IMR-90 (cell line): ENCODE measurements around the gene IGF2R. TPM values are rescaled to one million over a fixed set of nuclear protein-coding genes. Genes with fewer than 3 reads are reported as not detected.

Source experiments
- ATAC-seq: fragments of 200-7000 bp; cut with Tn5 transposase; 2 replicates; pipeline ENCODE4 v1.9.1; 2020; ENCODE audit warnings: low read depth, mild to moderate bottlenecking, moderate library complexity
- BruUV-seq: library from RNA; stranded (reverse); fragments of 400-500 nt; replicated peaks from 2 replicates; lab custom pipeline; 2021; lab: Mats Ljungman, UMichigan
- CTCF ChIA-PET: fragments of 300-600 bp; formaldehyde crosslinking; extraction: SDS; loops from one replicate; lab custom pipeline; 2021; ENCODE audit warnings: antibody characterized with exemption; lab: Yijun Ruan, JAX
- POLR2A ChIA-PET: fragments of 300-600 bp; sonication (Branson Sonifier 250); formaldehyde crosslinking; loops from one replicate; lab custom pipeline; 2022; ENCODE audit warnings: antibody characterized with exemption; ENCODE audit not compliant: unreplicated experiment; lab: Charles Lee
- DNase-seq: peaks from one replicate; pipeline ENCODE4 v3.0.0; 2013
- H2AFZ ChIP-seq: replicated peaks from 2 replicates; pipeline ENCODE3; 2013; ENCODE audit warnings: low read length, mild to moderate bottlenecking; ENCODE audit not compliant: poor library complexity
- H2AK5ac ChIP-seq: 2 replicates; pipeline ENCODE4 v1.6.1; 2013; ENCODE audit warnings: low read depth, low read length, inconsistent platforms
- H2AK9ac ChIP-seq: replicated peaks from 2 replicates; pipeline ENCODE3; 2013; ENCODE audit warnings: mild to moderate bottlenecking, low read depth, low read length, moderate library complexity; ENCODE audit not compliant: poor library complexity
- H2BK120ac ChIP-seq: 2 replicates; pipeline ENCODE4 v1.6.1; 2013; ENCODE audit warnings: low read depth, low read length, inconsistent platforms
- H2BK15ac ChIP-seq: 3 replicates; pipeline ENCODE4 v1.6.1; 2013; ENCODE audit warnings: low read depth, low read length, inconsistent platforms
- H2BK20ac ChIP-seq: 2 replicates; pipeline ENCODE4 v1.6.1; 2013; ENCODE audit warnings: low read depth, mild to moderate bottlenecking, inconsistent platforms, low read length, moderate library complexity
- H2BK5ac ChIP-seq: 2 replicates; pipeline ENCODE4 v1.6.1; 2013; ENCODE audit warnings: mild to moderate bottlenecking, low read depth, low read length, inconsistent platforms; ENCODE audit not compliant: poor library complexity, severe bottlenecking
- H3K14ac ChIP-seq: replicated peaks from 2 replicates; pipeline ENCODE4 v1.6.1; 2013; ENCODE audit warnings: low read depth, low read length, inconsistent platforms
- H3K18ac ChIP-seq: 2 replicates; pipeline ENCODE4 v1.6.1; 2013; ENCODE audit warnings: low read depth, low read length, control low read depth
- H3K23ac ChIP-seq: 2 replicates; pipeline ENCODE4 v1.6.1; 2013; ENCODE audit warnings: low read depth, low read length, inconsistent platforms
- H3K27ac ChIP-seq: 2 replicates; pipeline ENCODE4 v1.5.1; 2013; ENCODE audit warnings: mild to moderate bottlenecking, control low read depth, low read length; ENCODE audit not compliant: insufficient read depth
- H3K27me3 ChIP-seq: 2 replicates; pipeline ENCODE4 v1.6.1; 2013; ENCODE audit warnings: low read length; ENCODE audit not compliant: control insufficient read depth, insufficient read depth
- H3K36me3 ChIP-seq: 2 replicates; pipeline ENCODE4 v1.6.1; 2013; ENCODE audit warnings: low read length, mixed read lengths; ENCODE audit not compliant: control insufficient read depth, insufficient read depth
- H3K4ac ChIP-seq: 2 replicates; pipeline ENCODE4 v1.6.1; 2013; ENCODE audit warnings: low read depth, low read length, inconsistent platforms
- H3K4me1 ChIP-seq: 2 replicates; pipeline ENCODE4 v1.6.1; 2013; ENCODE audit warnings: low read length, mixed read lengths; ENCODE audit not compliant: control insufficient read depth, insufficient read depth
- H3K4me2 ChIP-seq: 2 replicates; pipeline ENCODE4 v1.6.1; 2013; ENCODE audit warnings: low read depth, mild to moderate bottlenecking, control low read depth, low read length, moderate library complexity
- H3K4me3 ChIP-seq: 2 replicates; pipeline ENCODE4 v1.5.1; 2013; ENCODE audit warnings: low read depth, mild to moderate bottlenecking, control low read depth, low read length, moderate library complexity; ENCODE audit not compliant: insufficient read depth
- H3K56ac ChIP-seq: 2 replicates; pipeline ENCODE4 v1.6.1; 2013; ENCODE audit warnings: low read length, inconsistent platforms; ENCODE audit not compliant: insufficient read depth; ENCODE audit errors: extremely low read depth
- H3K79me1 ChIP-seq, 2 experiments: 2 replicates each; pipeline ENCODE4 v1.6.1; 2013; ENCODE audit warnings: low read length in 2 of 2, inconsistent platforms in 1 of 2, low read depth in 1 of 2
- H3K9ac ChIP-seq: 2 replicates; pipeline ENCODE4 v1.6.1; 2013; ENCODE audit warnings: low read depth, low read length, control low read depth
- H3K9me1 ChIP-seq: 2 replicates; pipeline ENCODE4 v1.6.1; 2013; ENCODE audit warnings: low read length, inconsistent platforms; ENCODE audit not compliant: insufficient read depth
- H3K9me3 ChIP-seq: 2 replicates; pipeline ENCODE4 v1.6.1; 2013; ENCODE audit warnings: low read length; ENCODE audit not compliant: control insufficient read depth, insufficient read depth
- H4K20me1 ChIP-seq: 2 replicates; pipeline ENCODE4 v1.6.1; 2013; ENCODE audit warnings: low read length, inconsistent platforms; ENCODE audit not compliant: insufficient read depth
- H4K5ac ChIP-seq: 2 replicates; pipeline ENCODE4 v1.6.1; 2013; ENCODE audit warnings: mild to moderate bottlenecking, low read depth, low read length, control low read depth
- H4K8ac ChIP-seq, 2 experiments: 2 replicates each; pipeline ENCODE4 v1.6.1; 2013; ENCODE audit warnings: low read depth in 2 of 2, low read length in 2 of 2, control low read depth in 1 of 2, inconsistent platforms in 1 of 2
- H4K91ac ChIP-seq: 2 replicates; pipeline ENCODE4 v1.6.1; 2013; ENCODE audit warnings: low read depth, low read length, inconsistent platforms; ENCODE audit not compliant: insufficient read depth
- BHLHE40 ChIP-seq: fragments of 150-350 bp; IDR thresholded peaks from 2 replicates; pipeline ENCODE4 v1.6.1; 2016; ENCODE audit warnings: mild to moderate bottlenecking, low read depth, low read length
- CEBPB ChIP-seq: IDR thresholded peaks from 2 replicates; pipeline ENCODE4 v1.6.1; 2012; ENCODE audit warnings: low read depth, low read length, improper control_type of control experiment
- CHD1 ChIP-seq: IDR thresholded peaks from 2 replicates; pipeline ENCODE4 v1.6.1; 2012; ENCODE audit warnings: low read depth, low read length, improper control_type of control experiment
- CTCF ChIP-seq: conservative IDR thresholded peaks from 2 replicates; pipeline ENCODE4 v1.5.1; 2012; ENCODE audit warnings: mild to moderate bottlenecking, low read depth, low read length, improper control_type of control experiment
- ELK1 ChIP-seq: fragments of 150-350 bp; IDR thresholded peaks from 2 replicates; pipeline ENCODE4 v1.6.1; 2016; ENCODE audit warnings: low read depth, mild to moderate bottlenecking, low read length, moderate library complexity, borderline replicate concordance
- FOS ChIP-seq: fragments of 150-350 bp; IDR thresholded peaks from 2 replicates; pipeline ENCODE4 v1.6.1; 2016; ENCODE audit warnings: low read depth, low read length
- MAFK ChIP-seq: IDR thresholded peaks from 2 replicates; pipeline ENCODE4 v1.6.1; 2012; ENCODE audit warnings: low read depth, low read length, improper control_type of control experiment
- MAZ ChIP-seq: IDR thresholded peaks from 2 replicates; pipeline ENCODE4 v1.6.1; 2012; ENCODE audit warnings: low read depth, mild to moderate bottlenecking, low read length, improper control_type of control experiment, moderate library complexity, borderline replicate concordance
- MXI1 ChIP-seq: IDR thresholded peaks from 2 replicates; pipeline ENCODE4 v1.6.1; 2012; ENCODE audit warnings: low read depth, mild to moderate bottlenecking, low read length, moderate library complexity, borderline replicate concordance
- NFE2L2 ChIP-seq: fragments of 150-350 bp; IDR thresholded peaks from 2 replicates; pipeline ENCODE4 v1.6.1; 2016; ENCODE audit warnings: low read depth, mild to moderate bottlenecking, low read length
- POLR2A ChIP-seq: IDR thresholded peaks from 2 replicates; pipeline ENCODE4 v1.6.1; 2012; ENCODE audit warnings: mild to moderate bottlenecking, low read depth, low read length
- RAD21 ChIP-seq: IDR thresholded peaks from 2 replicates; pipeline ENCODE4 v1.6.1; 2012; ENCODE audit warnings: low read length, improper control_type of control experiment
- RCOR1 ChIP-seq: IDR thresholded peaks from 2 replicates; pipeline ENCODE4 v1.6.1; 2012; ENCODE audit warnings: mild to moderate bottlenecking, low read length, improper control_type of control experiment; ENCODE audit not compliant: insufficient replicate concordance
- RFX5 ChIP-seq: IDR thresholded peaks from 2 replicates; pipeline ENCODE4 v1.8.0; 2012; ENCODE audit warnings: low read depth, mild to moderate bottlenecking, low read length, moderate library complexity
- SMC3 ChIP-seq: fragments of 150-350 bp; IDR thresholded peaks from 2 replicates; pipeline ENCODE4 v1.6.1; 2016; ENCODE audit warnings: low read depth, mild to moderate bottlenecking, antibody characterized with exemption, low read length, moderate library complexity
- USF2 ChIP-seq: fragments of 150-350 bp; IDR thresholded peaks from 2 replicates; pipeline ENCODE4 v1.6.1; 2017; ENCODE audit warnings: mild to moderate bottlenecking, antibody characterized with exemption, low read length, low read depth
- WGBS, 2 experiments: methylation state at CpG; one replicate each; pipeline versions ENCODE4 v1.1.5 to v1.1.7; 2013; ENCODE audit warnings: missing lambda C conversion rate in 2 of 2; ENCODE audit not compliant: insufficient read length in 1 of 2; ENCODE audit errors: extremely low coverage in 2 of 2; 5-methylcytosine and 5-hydroxymethylcytosine counted together
- dilution Hi-C: fragments of 300-500 bp; cut with HindIII; formaldehyde crosslinking; loops from one replicate; pipeline ENCODE4 v1.14.3; 2018; ENCODE audit warnings: low sequenced_read_pairs; ENCODE audit not compliant: unreplicated experiment
- in situ Hi-C: fragments of 300-500 bp; cut with MboI; formaldehyde crosslinking; loops from 3 replicates; pipeline ENCODE4 v1.14.3; 2019; ENCODE audit warnings: low sequenced_read_pairs, inconsistent platforms, mixed read lengths
- intact Hi-C: fragments of 100-400 bp; cut with micrococcal nuclease; formaldehyde crosslinking; loops from 2 replicates; pipeline ENCODE4 v1.10.0; 2022
- polyA plus RNA-seq, 3 experiments: library from polyadenylated mRNA; depleted of rRNA; stranded (reverse); fragments of >200 nt; gene quantifications; 2 replicates each; pipeline ENCODE4 v1.2.3, GENCODE V29; 2012; ENCODE audit warnings: low replicate concordance in 1 of 3
- total RNA-seq: library from RNA; depleted of rRNA; stranded (reverse); fragments of >200 nt; gene quantifications from 2 replicates; pipeline ENCODE4 v1.2.3, GENCODE V29; 2012

The IGF2R gene
- total and polyA plus RNA-seq, 2 of the 4 experiments (the other 2 are of a cell fraction): 33.2 to 41.4 TPM

- Histone ChIP-seq H3K9me3 (no peaks in the 10 kb centered on the region), H2BK120ac (no peak overlapping the region), H3K27me3 (peaks cover 3% of the 10 kb centered on the region; the same call in 1 of the 2 replicates), H4K5ac (no peak overlapping the region), H3K9ac (no peak overlapping the region), H4K8ac (no peak overlapping the region), H3K27ac (no peak overlapping the region), H2AFZ (no peak overlapping the region), H3K56ac (no peak overlapping the region), H4K20me1 (peaks cover 51% of the 10 kb centered on the region), H3K4me1 (peaks cover 13% of the 10 kb centered on the region), H2BK20ac (no peak overlapping the region), H3K9me1 (peaks cover 11% of the 10 kb centered on the region), H3K14ac (peak overlapping the region; percentile 46; the same call in 1 of the 2 replicates), H3K4me3 (no peak overlapping the region), H2BK15ac (no peak overlapping the region), H4K91ac (no peak overlapping the region), H3K4ac (no peak overlapping the region), H3K4me2 (peak overlapping the region; percentile 59), H3K18ac (no peak overlapping the region), H3K79me1 (peaks cover 23 to 56% of the 10 kb centered on the region in 2 experiments), H2AK9ac (no peak overlapping the region), H2AK5ac (0 out of 2 replicates have a peak overlapping the region, but pooled peaks have one; percentile 12), H3K36me3 (0 out of 2 replicates have a peak, but pooled peaks cover 1% of the 10 kb centered on the region), H2BK5ac (no peak overlapping the region), H3K23ac (0 out of 2 replicates have a peak overlapping the region, but pooled peaks have one; percentile 55)
- in situ Hi-C loops (loop anchor here (25.0 kb wide), 1 partner anchor 283 kb away; the partner anchor contains the start of gene SOD2), dilution Hi-C loops (no loop called here), intact Hi-C loops (loop anchor here (5.0 kb wide), 1 partner anchor 37 kb away; no protein-coding TSS in a partner anchor)
- 100% methylated on average over 3 of the region's 18 CpGs; no CpG with 5 or more reads in 1 of the 2 experiments for WGBS, 2 experiments
- no TSS peak for BruUV-seq
- ChIA-PET CTCF (interaction anchor here (0.8 kb wide), 1 partner anchor 610 kb away, joined by 3 read pairs; no protein-coding TSS in a partner anchor), POLR2A (no interaction called here)
- no peak for DNase-seq
- no peak for ATAC-seq
- TF ChIP-seq SMC3: no peak
- TF ChIP-seq POLR2A: no peak
- no peak for TF ChIP-seq CEBPB
- TF ChIP-seq FOS: no peak
- TF ChIP-seq MXI1: no peak
- TF ChIP-seq USF2: no peak
- no peak for TF ChIP-seq ELK1
- no peak for TF ChIP-seq RAD21
- no peak for TF ChIP-seq MAFK
- no peak for TF ChIP-seq NFE2L2
- no peak for TF ChIP-seq MAZ
- TF ChIP-seq CTCF: no peak
- TF ChIP-seq BHLHE40: no peak
- no peak for TF ChIP-seq RCOR1
- no peak for TF ChIP-seq RFX5
- TF ChIP-seq CHD1: no peak
Observed at GRCh38 chr6:159970659-159971063, 1.8 kb downstream of the IGF2R start.
